ENCODE measurements around the gene SECISBP2. TPM values are rescaled to one million over a fixed set of nuclear protein-coding genes. Genes with fewer than 3 reads are reported as not detected.

The SECISBP2 gene
- total and polyA plus RNA-seq, 2 of the 13 experiments (the other 11 are each of a cell fraction or from before 2014, with no cell fraction given): 32.4 to 38.0 TPM

DNA sequence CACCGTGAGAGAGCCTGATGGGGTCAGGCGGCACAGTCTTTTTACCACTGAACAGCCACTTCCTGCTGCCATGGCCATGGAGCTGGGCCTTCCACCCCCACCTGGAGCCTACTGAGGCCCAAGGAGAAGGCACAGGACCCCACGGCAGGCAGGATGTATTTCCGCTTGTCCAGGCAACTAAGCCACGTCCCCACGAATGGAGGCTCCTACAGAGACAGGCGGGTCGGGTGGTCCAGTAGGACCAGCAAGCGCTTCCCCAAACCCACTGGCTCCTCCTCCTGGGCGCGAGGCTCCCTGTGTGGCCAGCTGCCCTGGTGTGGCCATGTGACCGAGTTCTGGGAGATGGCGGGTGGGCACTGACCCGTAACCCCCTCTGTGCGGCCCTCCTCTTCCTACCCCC is 66.5 kb downstream of the SECISBP2 start:
- H3K9me3 ChIP-seq (ENCODE audit: low read length): no peaks in the 10 kb centered on the region
- no TSS peak for BruUV-seq (replicated peaks)

More for the DNA sequence above, 66.5 kb downstream of the SECISBP2 start:
- H3K79me2 ChIP-seq (ENCODE audit: insufficient read depth, low read length): no peaks in the 10 kb centered on the region
- H3K27me3 ChIP-seq (ENCODE audit: control insufficient read depth in 1 of 2, insufficient read depth in 2 of 2, low read length in 2 of 2): peaks cover 0 to 1% of the 10 kb centered on the region in 2 experiments; a peak in 2 of 5 replicates
- peaks cover 19% of the 10 kb centered on the region for H3K4me1 ChIP-seq (ENCODE audit: insufficient read depth, low read length)
- no peak for FAIRE-seq
- 90% methylated on average over 6 of the region's 15 CpGs for WGBS (ENCODE audit: low lambda C conversion rate)
- ATAC-seq: no peak
- H3K36me3 ChIP-seq (replicated peaks in 1 of 2; ENCODE audit: control insufficient read depth in 1 of 2, insufficient read depth in 2 of 2, low read length in 2 of 2): no peaks in the 10 kb centered on the region
- in situ Hi-C loops (cut with HindIII; ENCODE audit: extremely low pct_ligation_motif_present, low pct_unique_long_range_greater_than_20kb): no loop called here
- H3K27ac ChIP-seq (ENCODE audit: extremely low read length, insufficient read depth, low read length): no peak overlapping the region
- intact Hi-C loops (cut with micrococcal nuclease; ENCODE audit: unreplicated experiment): no loop called here
- ChIA-PET POLR2A (no interaction called here), CTCF (ENCODE audit: low intra/inter-chr PET ratio, low total read pairs) (no interaction called here)
- no peak overlapping the region for H2AFZ ChIP-seq (ENCODE audit: low read length)
- no peaks in the 10 kb centered on the region for H4K20me1 ChIP-seq (ENCODE audit: insufficient read depth, low read length)
- no peak overlapping the region for H3K4me3 ChIP-seq (replicated peaks in 1 of 3; ENCODE audit: insufficient read depth in 1 of 3, low read depth in 2 of 3, low read length in 3 of 3)
- TF ChIP-seq, protein P1, sequence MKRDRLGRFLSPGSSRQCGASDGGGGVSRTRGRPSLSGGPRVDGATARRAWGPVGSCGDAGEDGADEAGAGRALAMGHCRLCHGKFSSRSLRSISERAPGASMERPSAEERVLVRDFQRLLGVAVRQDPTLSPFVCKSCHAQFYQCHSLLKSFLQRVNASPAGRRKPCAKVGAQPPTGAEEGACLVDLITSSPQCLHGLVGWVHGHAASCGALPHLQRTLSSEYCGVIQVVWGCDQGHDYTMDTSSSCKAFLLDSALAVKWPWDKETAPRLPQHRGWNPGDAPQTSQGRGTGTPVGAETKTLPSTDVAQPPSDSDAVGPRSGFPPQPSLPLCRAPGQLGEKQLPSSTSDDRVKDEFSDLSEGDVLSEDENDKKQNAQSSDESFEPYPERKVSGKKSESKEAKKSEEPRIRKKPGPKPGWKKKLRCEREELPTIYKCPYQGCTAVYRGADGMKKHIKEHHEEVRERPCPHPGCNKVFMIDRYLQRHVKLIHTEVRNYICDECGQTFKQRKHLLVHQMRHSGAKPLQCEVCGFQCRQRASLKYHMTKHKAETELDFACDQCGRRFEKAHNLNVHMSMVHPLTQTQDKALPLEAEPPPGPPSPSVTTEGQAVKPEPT (CRISPR knock-in tag; IDR thresholded peaks at IDR 0.05; ENCODE audit: low read depth): no peak
- TF ChIP-seq MED1 (CRISPR knock-in tag; IDR thresholded peaks at IDR 0.05): no peak
- TF ChIP-seq, protein P2, sequence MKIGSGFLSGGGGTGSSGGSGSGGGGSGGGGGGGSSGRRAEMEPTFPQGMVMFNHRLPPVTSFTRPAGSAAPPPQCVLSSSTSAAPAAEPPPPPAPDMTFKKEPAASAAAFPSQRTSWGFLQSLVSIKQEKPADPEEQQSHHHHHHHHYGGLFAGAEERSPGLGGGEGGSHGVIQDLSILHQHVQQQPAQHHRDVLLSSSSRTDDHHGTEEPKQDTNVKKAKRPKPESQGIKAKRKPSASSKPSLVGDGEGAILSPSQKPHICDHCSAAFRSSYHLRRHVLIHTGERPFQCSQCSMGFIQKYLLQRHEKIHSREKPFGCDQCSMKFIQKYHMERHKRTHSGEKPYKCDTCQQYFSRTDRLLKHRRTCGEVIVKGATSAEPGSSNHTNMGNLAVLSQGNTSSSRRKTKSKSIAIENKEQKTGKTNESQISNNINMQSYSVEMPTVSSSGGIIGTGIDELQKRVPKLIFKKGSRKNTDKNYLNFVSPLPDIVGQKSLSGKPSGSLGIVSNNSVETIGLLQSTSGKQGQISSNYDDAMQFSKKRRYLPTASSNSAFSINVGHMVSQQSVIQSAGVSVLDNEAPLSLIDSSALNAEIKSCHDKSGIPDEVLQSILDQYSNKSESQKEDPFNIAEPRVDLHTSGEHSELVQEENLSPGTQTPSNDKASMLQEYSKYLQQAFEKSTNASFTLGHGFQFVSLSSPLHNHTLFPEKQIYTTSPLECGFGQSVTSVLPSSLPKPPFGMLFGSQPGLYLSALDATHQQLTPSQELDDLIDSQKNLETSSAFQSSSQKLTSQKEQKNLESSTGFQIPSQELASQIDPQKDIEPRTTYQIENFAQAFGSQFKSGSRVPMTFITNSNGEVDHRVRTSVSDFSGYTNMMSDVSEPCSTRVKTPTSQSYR (CRISPR knock-in tag; IDR thresholded peaks at IDR 0.05; ENCODE audit: borderline replicate concordance): no peak
- no peak for DNase-seq (ENCODE audit: low spot score)
- no peak overlapping the region for H3K9ac ChIP-seq (ENCODE audit: insufficient read depth, low read depth, low read length)
- no peak overlapping the region for H3K4me2 ChIP-seq (ENCODE audit: low read depth, low read length)
